GM21423 (cell line): ENCODE results near the gene APBA1.

Experiments
- ATAC-seq: cut with Tn5 transposase; IDR thresholded peaks from one replicate; pipeline ENCODE4 v1.9.1; 2021; ENCODE audit warnings: mild to moderate bottlenecking, moderate library complexity; ENCODE audit not compliant: unreplicated experiment

Gene APBA1

GRCh38 chr9:69580582-69581214, 91.5 kb downstream of the APBA1 start:
- ATAC-seq, result no peak

DNA sequence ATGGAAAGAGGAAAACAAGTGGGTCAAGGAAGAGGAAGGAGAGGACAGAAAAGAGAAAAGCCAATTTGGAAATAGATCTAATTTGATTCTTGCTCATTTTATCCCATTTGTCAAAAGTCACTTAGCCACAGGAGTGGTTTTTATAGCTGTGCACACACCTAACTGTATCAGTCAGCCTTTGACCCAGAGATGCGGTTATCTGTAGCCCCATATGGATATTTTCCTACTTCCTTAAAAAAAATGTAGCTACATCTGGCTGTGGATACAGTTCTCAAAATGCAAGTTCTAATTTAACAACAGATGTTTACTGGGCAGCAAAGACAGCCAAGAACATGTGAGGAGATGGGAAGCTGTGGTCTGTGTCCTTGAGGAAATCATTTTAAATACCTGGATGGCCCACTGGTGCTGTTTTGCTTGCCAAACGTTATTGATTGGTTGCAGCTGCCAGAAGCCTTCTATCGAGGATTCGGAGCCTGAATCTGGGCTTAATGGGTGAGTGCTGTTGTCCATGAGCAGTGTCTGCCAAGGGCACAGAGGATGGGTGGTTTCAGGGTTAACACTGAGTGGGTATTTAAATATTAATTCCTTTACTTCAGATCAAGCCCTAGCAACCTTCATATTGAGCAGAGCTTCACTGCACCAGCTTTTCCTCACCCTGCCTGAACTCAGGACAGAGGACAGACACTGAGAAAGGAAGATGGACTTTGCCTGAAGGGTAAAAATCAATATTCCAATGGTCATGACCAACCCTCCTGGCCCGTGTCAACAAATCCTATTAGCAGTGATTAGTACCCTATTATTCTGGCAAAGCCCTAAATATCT, 92.2 kb downstream of the APBA1 start:
- no peak for ATAC-seq

DNA sequence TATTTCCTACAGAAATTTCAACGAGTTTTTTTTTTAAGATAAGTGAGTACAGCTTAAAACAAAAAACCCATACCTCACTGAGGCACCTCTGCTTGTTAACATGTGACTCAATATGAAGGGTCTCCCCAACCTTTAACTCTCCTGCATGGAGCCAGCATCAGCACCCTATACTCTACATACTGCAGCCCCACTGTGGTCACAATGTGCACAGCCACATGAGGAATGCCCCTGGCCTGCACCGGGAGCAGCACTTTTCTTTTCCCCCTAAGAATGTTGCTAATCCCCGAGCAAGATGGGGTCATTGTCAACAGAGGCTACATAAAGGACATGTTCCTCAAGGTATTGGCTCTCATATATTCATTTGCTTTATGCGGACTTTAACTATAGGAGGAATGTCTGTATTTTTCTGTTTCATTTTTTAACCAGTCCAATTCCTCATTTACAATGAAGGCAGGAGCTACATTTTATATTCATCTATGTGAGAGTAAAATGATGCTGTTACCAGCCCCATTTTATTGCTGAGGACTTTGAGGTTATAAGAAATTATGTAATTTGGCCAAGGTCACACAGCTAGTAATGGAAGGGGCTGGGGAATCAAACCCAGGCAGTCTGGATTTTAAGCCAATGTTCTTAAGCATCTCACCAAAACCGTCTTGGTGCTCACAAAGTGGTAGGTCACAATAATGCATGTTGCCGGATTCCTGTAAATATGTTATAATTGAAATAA, 93.0 kb downstream of the APBA1 start:
- no peak for ATAC-seq

DNA sequence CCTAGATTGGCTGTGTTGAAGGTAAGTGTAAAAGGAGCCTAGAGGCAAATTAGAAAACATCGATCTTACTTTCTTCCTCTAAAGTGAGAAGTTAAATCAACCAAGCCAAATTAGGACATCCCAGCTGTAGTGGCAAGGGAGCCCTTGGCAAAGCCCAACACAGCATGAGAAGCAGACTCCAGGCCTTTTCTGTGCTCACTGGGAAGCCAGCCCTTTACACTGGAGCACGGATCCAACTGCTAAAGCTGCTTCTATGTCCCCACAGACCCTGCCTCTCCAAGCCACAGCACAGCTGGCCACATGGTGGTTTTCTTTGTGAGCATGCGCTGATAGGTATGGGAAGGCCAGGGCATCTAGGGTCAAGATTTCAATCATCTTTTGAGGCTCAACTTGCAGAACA, 94.1 kb downstream of the APBA1 start:
- no peak for ATAC-seq

DNA sequence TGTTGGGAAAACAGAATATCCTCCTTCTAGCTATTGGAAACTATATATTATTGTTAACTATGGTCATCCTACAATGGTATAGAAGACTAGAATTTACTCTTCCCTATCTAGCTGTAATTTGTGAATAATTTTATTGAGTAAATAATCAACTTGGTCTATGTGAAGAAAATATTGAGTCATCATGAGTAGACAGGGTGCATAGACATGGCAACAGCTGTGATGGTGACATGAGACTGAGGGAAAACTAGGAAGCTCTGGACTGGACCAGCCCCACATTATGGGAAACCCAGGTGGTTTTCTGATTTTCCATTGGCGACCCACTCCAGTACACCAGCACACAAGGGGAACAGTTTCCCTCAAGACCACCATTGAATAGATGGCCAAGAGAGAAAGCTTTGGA, 95.0 kb downstream of the APBA1 start:
- no peak for ATAC-seq

DNA sequence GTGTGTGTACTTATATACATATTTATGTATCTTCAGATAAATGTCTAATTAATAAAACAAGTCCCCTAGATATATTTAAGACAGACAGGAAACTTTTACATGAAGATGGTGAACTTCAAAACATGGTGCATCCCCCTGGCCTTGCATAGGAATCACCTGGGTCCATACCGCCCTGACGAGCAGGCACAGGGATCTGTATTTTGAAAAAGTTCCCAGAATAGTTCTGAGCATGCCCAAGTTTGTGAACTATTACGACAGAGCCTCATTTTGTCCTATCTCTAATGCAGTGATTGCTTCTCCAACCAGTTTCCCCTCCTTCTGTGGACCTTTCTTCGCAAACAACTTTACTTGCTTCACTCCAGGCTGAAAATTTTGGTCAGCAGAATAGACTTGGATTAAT, 98.1 kb downstream of the APBA1 start:
- no peak for ATAC-seq

- ATAC-seq, result no peak
Measured at GRCh38 chr9:69573651-69574050, 98.5 kb downstream of the APBA1 start.

DNA sequence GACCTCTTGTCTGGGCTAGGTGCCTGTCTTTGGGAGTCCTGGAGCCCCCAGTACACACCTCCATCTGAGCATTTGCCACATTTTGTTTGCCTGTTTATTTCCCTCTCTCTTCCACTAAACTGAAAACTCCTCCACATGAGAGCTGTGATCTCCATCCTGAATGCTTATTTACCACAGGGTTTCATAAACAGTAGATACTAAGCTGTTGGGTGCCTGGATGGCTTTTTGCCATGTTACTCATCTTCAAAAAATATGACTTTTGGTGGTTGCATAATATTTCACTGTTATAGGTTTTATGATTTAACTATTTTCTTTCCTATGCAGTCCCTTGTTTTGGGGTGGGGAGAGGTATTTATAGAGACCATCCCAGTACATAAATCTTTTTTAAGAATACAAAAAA, 99.6 kb downstream of the APBA1 start:
- ATAC-seq, result no peak

DNA sequence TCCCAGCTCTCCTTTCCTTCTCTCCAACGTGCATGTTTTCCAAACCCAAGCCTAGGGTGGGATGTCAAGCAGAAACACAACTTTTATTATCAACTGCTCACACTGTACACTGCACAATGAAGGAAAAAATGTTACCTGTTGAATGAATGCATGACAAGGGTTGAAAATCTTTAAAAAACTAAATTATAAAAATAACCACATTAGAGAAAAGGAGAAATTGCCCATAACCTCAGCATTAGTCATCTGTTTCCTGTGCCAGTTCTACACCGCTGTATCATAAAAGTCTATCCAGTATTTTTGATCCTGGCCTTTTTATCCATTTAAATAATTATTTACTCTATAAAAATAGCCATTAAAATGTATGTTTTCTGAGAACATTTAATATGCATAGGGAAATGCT, 101.1 kb downstream of the APBA1 start:
- no peak for ATAC-seq

- ATAC-seq, result no peak
Measured at GRCh38 chr9:69569738-69570451, 102.3 kb downstream of the APBA1 start.

GRCh38 chr9:69564557-69564956, 107.6 kb downstream of the APBA1 start:
- ATAC-seq, result no peak

GRCh38 chr9:69559126-69559525, 113.0 kb downstream of the APBA1 start:
- no peak for ATAC-seq

- ATAC-seq, result no peak
Measured at GRCh38 chr9:69556707-69557106, 115.5 kb downstream of the APBA1 start.

DNA sequence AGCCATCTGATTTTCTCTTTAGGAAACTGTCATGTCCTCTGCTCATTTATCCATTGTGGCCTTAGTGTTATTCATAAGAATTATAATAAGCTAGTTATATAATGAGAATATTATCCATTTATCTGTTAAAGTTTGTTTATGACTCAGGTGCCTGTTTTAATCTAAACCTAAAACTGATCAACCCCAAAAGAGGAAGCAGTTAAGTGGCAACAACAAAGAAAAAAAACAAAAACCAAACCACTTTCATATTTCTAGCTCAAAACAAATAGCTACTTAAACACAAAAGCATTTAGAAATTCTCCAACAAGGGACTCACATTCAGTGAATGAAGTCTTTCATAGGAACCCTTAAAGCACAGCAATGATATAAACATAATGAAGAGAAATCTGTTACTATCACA, 116.4 kb downstream of the APBA1 start:
- ATAC-seq, result no peak

DNA sequence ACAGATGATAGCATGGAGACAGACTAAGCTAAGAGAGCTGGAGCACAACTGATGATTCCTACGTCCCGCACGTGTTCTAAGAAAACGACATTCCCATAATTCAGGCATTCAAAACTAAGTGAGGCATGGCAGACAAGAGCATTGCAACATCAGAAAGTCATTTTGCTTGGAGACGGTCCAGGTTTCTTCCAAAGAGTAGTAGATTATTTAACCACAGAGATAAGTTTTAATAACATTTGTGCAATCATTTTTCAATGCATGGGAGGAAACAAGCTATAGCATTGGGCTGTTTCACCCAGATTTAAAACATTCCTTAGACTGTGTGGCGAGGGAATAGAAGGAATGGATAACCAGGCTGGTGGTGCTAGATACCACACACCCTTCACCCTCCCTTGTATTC, 117.2 kb downstream of the APBA1 start:
- no peak for ATAC-seq

DNA sequence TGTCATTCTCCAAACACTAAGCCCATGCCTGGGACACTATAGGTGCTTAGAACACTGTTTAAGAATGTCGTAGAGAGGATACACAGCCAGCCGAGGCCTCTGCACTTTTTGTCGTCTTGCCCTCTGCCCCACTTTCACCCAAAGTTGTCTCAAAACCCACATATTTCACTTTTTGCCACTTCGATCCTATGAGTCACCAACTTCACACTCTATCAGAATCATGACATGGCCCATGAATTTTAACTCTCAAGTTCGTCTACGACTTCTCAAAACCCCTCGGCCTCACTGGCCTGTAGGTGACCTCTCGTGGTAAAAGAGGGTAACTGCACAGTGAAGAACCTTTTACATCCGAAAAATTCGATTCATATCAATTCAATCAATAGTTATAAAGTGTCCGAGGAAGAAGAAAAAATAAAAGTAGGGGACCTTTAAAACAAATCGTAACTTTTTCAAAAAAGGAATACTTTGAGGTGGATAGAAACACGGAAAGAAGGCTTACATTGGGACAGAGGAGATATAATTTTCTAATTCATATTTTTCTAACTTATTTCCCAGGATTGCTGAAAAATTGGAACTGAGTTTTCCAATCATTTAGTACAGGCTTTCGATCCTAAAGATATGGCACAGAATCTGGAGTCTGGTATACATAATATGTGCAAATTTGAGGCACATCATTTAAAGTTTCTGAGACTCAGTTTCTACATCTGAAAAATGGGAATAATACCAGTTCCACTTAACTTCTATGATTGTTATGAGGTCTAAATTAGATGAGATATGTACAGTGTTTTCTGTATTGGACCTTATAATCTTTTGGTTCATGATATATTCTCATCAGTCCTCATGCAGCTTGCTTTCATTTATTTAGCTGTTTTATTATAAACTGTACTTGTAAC, 122.6 kb downstream of the APBA1 start:
- peak; percentile 48 for ATAC-seq

GRCh38 chr9:69548681-69549080, 123.5 kb downstream of the APBA1 start:
- ATAC-seq, result no peak

DNA sequence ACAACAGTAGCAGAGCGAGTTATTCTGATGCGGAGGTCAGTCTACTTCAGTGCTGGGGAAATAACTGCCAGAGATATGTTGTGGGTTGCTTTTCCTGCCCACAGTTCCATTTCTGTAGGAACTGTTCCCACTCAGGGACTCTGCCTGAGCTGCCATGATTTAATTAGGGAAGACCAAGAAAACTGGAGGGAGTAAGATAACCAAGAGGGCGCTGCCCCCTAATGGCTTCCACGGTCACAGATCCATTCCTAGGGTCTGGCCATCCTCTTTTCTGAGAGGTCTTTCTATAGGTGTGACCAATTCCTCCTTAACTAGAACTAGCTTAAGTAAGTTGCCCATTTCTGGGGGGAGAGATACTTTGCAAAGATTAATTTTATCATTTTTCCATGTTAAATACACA, 125.9 kb downstream of the APBA1 start:
- no peak for ATAC-seq

DNA sequence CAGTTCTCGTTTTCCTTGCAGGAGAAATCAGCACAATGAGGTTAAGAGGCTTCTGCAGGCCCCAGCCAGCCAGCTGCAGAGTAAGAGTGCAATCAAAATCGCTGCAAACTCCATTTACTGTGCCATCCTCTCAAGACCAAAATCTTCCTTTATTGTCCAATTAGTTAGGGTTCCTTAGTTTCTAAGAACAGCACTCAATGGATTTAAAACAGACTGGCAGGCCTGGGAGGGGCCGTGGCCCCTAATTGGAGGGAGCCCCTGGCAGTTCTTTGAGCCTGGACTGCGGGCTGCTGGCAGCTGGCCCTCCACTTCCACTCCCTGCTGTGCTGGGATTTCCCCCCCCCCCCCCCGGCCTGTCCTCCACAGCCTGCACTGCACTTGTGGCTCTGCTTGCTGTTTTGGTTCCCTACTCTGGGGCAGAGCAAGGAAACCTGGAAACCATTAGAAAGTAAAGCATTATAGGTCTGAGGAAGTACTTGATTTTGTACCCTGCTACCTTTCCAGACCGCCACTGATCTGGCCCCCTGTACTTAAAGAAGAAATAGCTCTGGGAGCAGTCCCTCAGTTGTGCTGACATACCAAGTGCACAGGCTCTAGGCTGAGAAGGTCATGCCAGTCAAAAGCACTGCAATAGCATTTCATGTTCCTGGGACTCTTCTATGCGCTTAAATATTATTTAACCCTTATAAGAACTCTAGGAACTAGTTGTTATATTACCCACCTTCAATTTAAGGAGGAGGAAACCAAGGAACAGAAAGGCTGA, 129.0 kb downstream of the APBA1 start:
- no peak for ATAC-seq

DNA sequence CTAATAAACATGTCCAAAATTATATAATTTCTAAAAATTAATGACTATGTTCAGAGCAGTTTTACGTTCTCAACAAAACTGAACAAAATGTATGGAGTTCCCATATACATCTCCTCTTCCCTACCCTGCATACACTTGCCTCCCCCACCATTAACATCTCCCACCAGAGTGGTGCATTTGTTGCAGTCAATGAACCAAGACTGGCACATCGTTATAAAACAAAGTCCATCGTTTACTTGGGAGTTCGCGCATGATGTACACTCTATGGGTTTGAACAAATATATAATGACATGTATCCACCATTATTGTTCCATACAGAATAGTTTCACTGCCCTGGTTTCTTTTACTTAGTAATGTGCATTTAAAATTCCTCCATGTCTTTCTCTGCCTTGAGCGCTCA, 130.1 kb downstream of the APBA1 start:
- no peak for ATAC-seq
